HG03460 (cell line): ENCODE data around the gene TMEM86A.
"Not testable (repeated sequence)": the region's sequence is repeated elsewhere in the genome, so short reads cannot be mapped to it uniquely, and the experiment has no call there.

ENCODE experiments used
- ATAC-seq: cut with Tn5 transposase; IDR thresholded peaks from one replicate; pipeline ENCODE4 v1.9.1; 2021; ENCODE audit not compliant: unreplicated experiment

TMEM86A gene, protein sequence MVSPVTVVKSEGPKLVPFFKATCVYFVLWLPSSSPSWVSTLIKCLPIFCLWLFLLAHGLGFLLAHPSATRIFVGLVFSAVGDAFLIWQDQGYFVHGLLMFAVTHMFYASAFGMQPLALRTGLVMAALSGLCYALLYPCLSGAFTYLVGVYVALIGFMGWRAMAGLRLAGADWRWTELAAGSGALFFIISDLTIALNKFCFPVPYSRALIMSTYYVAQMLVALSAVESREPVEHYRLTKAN

DNA sequence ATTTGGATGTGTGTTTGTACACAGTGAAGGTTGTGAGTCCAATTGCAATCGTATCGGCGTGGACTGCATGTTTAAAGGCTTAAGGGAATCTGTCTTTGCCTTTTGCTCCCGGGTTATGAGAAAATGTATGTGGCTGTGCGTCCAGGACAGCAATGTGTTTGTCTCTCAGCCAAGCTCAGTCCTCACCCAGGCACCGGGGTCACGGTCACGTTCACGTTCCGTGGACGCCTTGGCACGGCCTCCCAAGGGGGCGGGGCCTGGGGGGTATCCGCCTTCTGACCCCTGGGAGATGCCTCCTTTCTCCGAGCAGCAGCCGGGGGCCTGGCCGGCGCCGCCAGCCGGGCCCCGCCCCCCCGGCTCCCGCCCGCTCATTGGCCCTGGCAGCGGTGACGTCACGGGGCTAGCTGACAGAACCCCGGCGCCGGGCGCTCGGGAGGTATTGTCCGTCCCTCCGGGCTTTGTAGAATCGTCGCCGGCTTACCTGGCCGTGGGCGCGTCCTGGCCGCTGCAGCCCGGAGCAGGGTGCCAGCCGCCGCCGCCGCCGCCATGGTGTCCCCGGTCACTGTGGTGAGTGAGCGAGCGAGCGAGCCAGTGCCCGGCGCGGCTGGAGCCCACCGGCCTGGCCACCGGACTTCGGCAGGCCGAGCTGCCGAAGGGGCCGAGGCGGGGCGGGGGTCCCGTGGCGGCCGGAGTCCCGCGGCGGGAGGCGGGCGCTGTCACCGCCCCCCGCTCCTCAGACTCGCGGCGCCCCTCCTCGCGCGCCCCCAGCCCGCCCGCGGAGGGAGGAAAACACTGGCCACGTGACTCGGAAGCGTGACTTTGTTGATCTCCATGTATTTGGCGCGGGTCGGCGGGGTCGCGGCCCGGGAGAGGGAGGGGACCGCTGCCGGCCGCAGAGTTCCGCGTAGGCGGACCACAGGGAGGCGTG is at the start of gene TMEM86A:
TSS of gene TMEM86A (plus strand) at position 439 of the 928 bp plus-strand sequence. CDS start at position 547, 108 bp downstream.
- peak; percentile 89 for ATAC-seq

DNA sequence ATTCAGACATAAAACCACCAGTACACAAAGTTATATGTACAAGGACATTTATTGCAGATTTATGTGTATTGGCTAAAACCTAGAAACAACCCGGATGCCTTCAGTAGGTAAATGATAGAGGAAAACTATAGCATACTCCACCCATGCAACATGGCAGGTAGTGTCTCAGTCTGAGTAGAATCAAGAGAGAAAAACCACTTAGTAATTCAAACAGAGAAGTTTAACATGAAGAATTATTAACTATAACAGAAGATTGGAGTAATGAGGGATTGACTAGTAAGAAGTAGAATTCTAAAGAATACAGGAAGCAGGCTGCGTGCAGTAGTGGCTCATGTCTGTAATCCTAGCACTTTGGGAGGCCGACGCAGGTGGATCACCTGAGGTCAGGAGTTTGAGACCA is 48.2 kb upstream of the TMEM86A start:
- peak; percentile 40 for ATAC-seq

DNA sequence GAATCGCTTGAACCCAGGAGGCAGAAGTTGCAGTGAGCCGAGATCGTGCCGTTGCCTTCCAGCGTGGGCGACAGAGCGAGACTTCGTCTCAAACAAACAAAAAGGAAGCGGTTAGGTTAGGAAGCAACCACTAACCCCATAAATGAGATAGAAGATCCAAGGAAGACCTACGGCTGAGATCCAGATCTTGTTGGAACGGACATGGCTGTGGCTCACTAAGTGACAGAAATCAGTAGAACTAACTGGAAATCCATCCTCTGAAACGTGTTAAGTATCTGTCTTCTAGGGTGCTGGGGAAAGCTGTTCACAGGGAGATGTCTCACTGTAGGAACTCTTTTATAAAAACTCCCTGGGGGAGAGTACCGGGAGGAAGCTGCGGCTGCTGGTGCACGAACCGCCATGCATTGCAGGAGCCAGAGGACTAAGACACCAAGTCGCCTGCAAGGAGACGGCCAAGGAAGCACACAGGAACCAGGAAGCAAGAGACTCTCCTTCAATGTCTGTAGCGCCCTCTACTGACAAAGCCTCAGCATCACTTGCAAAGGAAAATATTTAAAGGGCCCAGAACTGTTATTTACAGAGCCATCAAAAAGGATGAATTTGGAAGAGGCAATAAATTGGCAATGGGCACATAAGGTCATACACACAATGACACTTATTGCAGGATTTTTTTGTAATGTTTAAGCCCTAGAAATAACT is 47.6 kb upstream of the TMEM86A start:
- ATAC-seq = peak; percentile 81

DNA sequence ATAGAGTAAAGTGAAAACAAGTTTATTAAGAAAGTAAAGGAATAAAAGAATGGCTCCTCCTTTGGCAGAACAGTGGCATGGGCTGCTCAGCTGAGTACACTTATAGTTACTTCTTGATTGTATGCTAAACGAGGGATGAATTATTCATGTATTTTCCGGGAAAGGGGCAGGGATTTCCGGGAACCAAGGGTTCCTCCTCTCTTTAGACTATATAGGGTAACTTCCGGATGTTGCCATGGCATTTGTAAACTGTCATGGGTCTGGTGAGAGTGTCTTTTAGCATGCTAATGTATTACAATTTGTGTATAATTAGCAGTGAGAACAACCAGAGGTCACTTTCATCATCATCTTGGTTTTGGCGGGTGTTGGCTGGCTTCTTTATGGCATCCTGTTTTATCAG is 40.9 kb upstream of the TMEM86A start:
- no peak for ATAC-seq

DNA sequence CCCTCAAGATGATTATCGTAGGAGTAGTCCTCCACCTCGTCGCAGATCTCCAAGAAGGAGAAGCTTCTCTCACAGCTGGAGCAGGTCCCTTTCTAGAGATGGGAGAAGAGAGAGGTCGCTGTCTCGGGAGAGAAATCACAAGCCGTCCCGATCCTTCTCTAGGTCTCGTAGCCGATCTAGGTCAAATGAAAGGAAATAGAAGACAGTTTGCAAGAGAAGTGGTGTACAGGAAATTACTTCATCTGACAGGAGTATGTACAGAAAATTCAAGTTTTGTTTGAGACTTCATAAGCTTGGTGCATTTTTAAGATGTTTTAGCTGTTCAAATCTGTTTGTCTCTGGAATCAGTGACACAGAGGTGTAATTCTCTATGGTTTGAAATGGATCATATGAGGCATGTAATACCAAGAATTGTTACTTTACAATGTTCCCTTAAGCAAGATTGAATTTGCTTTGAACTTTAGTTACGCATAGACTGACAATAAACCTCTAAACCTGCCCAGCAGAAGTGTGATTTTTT is 33.2 kb upstream of the TMEM86A start:
- ATAC-seq = not testable (repeated sequence)

DNA sequence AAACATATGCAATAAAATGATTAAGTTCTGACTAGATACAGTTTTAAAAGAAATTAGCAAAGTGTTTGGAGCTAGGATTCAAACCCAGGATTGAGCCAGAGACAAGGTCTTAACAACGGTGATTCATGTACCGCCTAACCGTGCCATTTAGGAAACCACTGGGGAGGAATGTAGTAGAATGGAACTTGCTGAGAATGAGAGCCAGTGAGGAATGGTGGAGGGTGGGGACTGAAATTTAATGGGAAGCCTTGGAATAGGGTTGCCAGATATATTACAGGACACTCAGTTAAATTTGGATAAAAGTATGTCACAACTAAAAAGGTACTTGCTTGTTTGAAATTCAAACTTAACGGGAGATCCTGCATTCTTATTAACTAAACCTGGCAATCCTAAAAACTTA is 30.4 kb upstream of the TMEM86A start:
- no peak for ATAC-seq

DNA sequence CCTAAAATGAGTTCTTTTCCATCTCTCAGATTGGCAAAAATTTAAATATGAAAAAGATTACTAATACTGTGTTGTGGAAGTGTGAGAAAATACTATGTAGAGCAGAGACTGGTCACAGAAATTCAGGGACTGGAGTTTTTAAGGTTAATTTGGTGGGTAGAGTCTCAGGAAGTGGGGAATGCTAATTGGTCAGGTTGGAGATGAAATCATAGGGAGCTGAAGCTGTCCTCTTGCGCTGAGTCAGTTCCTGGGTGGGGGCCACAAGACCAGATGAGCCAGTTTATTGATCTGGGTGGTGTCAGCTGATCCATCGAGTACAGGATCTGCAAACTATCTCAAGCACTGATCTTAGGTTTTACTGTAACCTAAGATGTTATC is 29.4 kb upstream of the TMEM86A start:
- ATAC-seq = no peak

DNA sequence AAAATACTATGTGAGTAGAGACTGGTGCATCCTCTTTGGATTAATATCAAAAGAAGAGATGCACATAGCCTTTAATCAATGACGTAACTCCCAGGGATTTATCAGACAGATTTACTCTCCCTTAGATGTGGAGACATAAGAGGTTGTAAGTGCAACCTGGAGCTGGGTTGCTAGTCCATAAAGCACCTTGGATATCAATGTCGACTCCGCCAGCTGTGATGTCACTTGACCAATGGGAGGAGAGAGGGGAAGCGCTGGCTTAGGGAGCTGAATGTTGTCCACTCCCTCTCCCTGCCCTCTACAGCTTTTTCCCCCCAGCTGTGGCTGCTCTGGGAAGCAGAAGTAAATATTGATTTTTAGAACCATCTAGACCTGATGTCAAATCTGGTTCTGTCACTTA is 28.9 kb upstream of the TMEM86A start:
- no peak for ATAC-seq

DNA sequence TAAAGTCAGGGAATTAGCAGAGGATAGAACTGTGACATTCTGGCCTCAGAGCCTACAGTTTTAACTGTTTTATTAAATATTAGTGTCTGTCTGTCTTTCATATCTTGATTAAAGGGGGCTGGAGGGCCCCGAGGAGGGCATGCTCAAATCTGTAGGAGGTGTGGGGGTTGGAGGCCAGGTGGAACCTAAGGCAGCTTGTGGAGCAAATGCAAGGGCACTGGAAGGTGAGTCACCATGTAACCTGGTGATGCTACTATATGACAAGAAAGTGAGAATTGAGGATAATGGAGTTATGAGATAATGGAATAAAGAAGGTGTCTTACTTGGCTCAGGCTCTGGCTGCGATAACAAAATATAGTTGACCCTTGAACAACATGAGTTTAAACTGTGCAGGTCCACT is 27.3 kb upstream of the TMEM86A start:
- no peak for ATAC-seq

DNA sequence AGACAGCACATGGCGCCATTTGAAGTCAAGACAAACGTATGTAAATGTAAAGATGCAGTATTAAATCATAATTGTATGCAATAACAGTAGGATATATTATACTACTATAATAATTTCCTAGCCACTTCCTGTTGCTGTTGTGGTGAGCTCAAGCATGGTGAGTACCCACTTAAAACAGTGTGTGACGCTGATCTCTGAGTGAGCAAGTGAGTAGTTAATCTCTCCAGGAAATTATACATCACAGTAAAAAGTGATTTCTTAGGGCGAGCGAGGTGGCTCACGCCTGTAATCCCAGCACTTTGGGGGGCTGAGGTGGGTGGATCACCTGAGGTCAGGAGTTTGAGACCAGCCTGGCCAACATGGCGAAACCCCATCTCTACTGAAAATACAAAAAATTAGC is 26.4 kb upstream of the TMEM86A start:
- ATAC-seq = not testable (repeated sequence)

DNA sequence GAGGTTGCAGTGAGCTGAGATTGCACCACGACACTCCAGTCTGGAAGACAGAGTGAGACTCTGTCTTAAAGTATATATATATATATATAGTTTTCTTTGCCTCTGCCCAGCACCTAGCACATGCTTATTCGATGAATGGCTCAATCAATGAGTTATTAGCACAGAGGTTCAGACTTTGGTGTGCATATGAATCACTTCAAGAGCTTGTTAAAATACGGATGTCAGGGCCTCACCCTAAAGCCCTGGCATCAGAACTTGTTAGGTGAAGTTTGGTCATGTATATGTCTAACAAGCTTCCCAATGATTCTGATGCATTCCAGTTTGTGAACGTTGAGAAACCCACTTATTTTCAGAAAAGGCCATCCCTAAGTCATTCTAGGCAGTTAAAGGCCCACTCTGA is 21.8 kb upstream of the TMEM86A start:
- ATAC-seq = no peak

DNA sequence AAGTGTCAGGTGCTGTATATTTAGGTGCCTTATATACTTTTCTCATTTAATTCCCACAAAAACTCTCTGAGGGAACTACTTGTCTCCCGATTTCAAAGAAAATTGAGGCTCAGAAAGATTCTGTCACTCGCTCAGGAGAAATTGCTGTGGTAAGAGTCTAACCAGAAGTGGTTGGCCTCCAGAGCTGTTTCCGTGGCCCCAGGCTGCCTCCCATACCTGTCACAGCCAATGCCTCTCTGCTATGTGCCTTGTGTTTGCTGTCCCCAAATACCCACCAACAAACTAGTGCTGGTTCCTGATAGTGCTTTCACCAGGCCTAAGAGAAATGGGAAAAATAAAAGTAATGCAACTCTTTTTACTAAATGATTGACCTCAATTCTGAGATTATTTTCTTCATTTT is 21.0 kb upstream of the TMEM86A start:
- no peak for ATAC-seq

DNA sequence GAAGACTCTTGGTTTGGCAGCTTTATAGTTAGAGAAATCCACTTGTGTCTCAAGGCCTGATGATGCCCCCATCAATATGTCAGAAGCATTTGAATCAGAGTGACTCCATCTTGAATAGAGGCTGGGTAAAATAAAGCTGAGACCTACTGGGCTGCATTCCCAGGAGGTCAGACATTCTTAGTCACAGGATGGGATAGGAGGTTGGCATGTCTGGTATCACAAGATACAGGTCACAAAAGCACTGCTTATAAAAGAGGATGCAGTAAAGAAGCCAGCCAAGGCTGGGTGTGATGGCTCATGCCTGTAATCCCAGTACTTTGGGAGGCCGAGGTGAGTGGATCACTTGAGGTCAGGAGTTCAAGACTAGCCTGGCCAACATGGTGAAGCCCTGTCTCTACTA is 16.6 kb upstream of the TMEM86A start:
- not testable (repeated sequence) for ATAC-seq

DNA sequence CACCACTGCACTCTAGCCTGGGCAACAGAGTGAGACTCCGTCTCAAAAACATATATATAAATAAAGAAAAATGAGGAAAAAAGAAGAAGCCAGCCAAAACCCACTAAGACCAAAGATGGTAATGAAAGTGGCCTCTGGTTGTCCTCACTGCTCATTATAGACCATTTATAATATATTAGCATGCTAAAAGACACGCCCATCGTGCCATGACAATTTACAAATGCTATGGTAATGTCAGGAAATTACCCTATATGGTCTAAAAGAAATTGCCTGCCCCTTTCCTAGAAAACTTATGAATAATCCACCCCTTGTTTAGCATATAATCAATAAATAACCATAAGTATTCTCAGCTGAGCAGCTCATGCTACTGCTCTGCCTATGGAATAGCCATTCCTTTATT is 16.1 kb upstream of the TMEM86A start:
- no peak for ATAC-seq

DNA sequence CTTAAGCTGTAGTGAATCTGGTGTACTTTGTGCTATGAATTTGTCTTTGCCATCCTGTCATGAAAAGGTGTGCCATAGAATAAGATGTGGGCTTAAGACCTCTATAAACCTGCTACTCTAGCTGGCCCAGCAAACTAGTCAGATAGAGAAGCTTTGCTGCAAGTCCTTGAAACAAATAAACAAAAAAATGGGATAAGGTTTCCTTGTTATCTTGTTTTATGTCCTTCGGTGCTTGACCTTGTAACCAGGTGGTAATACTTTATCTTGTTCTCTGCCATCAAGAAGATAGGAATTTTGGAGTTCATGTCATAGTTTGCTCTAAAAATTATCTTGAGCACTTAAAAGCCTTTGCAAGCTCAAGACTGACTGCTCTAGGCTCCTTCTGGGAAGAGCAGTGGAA is 14.3 kb upstream of the TMEM86A start:
- no peak for ATAC-seq

DNA sequence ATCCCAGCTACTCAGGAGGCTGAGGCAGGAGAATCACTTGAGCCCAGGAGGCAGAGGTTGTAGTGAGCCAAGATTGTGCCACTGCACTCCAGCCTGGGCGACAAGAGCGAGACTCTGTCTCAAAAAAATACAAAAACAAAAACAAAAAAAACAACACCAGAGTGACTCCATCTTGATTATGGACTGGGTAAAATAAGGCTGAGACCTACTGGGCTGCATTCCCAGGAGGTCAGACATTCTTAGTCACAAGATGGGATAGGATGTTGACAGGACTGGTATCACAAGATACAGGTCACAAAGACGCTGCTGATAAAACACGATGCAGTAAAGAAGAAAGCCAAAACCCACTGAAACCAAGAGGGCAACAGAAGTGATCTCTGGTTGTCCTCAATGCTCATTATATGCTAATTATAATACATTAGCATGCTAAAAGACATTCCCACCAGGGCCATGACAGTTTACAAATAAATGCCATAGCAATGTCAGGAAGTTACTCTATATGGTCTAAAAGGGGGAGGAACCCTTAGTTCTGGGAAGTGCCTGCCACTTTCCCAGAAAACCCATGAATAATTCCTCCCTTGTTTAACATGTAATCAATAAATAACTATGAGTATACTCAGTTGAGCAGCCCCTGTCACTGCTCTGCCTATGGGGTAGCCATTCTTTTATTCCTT is 7.0 kb upstream of the TMEM86A start:
- not testable (repeated sequence) for ATAC-seq

DNA sequence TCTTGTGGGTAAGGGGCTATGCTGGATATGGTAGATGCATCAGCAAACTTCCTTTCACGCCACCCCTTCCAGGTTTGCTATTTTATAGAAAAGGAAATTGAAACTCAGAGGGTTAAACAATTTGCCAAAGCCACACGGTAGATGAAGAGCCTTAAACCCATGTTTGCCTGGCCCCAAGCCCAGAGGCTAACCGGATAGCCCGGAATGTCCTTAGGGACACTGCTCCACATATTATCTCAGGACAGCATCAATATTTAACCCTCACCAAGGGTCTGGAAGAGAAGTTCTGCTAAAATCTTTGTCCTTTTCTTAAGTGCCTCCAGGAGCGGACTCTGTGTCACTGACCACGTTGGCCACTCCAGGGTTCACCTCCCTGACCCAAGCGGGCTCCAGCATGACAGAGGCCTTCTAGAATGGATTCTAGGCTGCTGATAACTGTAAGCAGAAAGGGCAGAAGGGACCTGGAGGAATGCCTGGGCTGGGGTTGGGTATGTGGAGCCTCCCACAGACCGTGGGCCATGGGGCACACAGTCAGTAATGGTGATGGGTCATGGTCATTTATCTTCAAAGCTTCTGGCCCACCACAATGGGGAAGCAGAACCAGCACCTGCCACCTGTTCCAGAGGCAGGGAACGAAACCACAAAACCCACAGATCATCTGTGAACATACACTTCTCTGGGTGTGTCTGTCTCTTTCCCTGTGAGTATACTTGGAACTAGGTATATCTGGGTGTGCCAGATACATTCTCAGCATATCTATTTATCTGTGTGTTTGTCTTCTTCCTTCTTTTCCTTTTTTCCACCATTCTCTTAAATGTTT is 5.4 kb upstream of the TMEM86A start:
- ATAC-seq = no peak

DNA sequence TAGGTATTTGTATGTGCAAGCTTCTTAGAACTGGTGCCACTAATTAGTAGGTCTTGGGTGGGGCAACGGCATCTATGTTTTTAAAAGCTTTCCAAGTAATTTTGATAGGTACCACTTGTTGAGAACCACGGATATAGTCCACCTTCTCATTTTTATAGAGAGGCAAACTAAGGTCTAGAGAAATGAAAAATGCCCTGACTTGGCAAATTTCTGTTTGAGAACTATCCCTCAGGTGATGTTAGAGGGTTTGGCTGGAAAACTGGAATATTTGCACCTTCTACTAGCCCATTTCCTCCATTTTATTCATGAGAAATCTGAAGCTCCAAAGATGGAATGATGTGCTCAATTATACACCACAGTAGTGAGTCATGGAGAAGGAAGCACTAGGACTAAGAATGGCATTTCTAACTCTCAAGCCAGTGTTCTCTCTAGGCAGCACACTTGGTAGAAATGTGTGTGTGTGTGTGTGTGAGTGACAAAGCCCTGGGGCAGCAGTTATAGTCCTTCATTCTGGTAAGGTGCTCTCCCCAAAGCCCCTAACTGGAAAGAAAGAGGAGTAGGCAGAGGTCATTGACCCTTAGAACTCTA is 1.8 kb upstream of the TMEM86A start:
- no peak for ATAC-seq

DNA sequence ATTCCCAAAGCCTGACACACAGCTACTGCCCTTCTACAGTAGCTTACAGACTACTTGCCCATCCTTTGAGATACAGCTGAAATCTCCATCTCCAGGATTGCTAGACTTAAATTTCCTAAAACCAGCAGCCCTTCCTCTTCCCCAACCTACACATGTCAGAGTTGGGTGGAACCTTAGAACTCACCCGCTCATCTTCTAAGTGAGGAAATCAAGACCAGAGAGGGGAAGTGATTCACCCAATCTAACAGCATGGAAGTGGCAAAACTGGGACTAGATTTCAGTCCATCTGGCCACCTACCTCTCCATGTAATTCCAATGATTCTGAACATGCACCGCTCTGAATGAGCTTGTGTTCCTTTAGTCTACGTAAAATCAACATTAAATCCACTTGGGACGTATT is 1.0 kb upstream of the TMEM86A start:
- no peak for ATAC-seq

DNA sequence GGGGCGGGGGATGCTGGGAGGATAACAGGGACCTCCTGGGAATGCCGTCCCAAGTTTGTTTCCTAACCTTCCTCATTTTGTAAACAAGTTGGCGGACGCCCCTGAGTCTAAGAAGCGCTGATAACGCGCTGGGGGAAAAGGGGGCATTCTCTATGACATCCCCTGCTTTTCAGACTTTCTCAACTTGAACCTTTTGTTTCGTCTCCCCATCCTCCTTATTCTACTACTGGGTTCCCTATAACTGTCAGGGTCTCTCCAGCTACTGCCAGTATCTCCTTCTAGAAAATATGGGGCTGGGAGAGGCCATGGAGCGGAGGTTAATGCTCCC is 654 bp downstream of the TMEM86A start:
- ATAC-seq = no peak
